Activated naive CD8-positive, alpha-beta T cell treated with anti-CD3 and anti-CD28 coated beads for 36 hours (primary cell): ENCODE measurements around the gene DLK1. TPM values are rescaled to one million over a fixed set of nuclear protein-coding genes. Genes with fewer than 3 reads are reported as not detected.

Source experiments
- DNase-seq: peaks from one replicate; pipeline ENCODE4 v3.0.0; 2021
- H3K27ac Mint-ChIP-seq: one replicate; pipeline ENCODE4 v1.8.0; 2022; ENCODE audit warnings: mild to moderate bottlenecking, moderate library complexity, mixed read lengths
- H3K27me3 Mint-ChIP-seq: one replicate; pipeline ENCODE4 v1.8.0; 2022; ENCODE audit warnings: mild to moderate bottlenecking, mixed read lengths
- H3K36me3 Mint-ChIP-seq: one replicate; pipeline ENCODE4 v1.8.0; 2021; ENCODE audit warnings: mild to moderate bottlenecking, mixed read lengths
- H3K4me1 Mint-ChIP-seq: one replicate; pipeline ENCODE4 v1.8.0; 2021; ENCODE audit warnings: mixed read lengths
- H3K4me3 Mint-ChIP-seq: one replicate; pipeline ENCODE4 v1.8.0; 2022; ENCODE audit warnings: mild to moderate bottlenecking, moderate library complexity, mixed read lengths
- H3K9me3 Mint-ChIP-seq: one replicate; pipeline ENCODE4 v1.8.0; 2022; ENCODE audit warnings: mixed read lengths
- total RNA-seq, 2 experiments: library from RNA; stranded (reverse); gene quantifications; one replicate each; pipeline ENCODE4 v1.2.3, GENCODE V29; 2021

Gene DLK1
- total RNA-seq, 2 experiments from 2014 or later, result not detected

- H3K36me3 Mint-ChIP-seq, result no peaks in the 10 kb centered on the region
These were observed 21.0 kb downstream of the DLK1 start for GRCh38 chr14:100747736-100748135.

GRCh38 chr14:100748403-100748802 is 21.7 kb downstream of the DLK1 start:
- Mint-ChIP-seq H3K27me3 (peaks cover 15% of the 10 kb centered on the region), H3K27ac (no peak overlapping the region), H3K4me1 (no peaks in the 10 kb centered on the region), H3K9me3 (no peaks in the 10 kb centered on the region), H3K36me3 (no peaks in the 10 kb centered on the region), H3K4me3 (no peak overlapping the region)
- DNase-seq, result no peak

More at GRCh38 chr14:100747736-100748135, 21.0 kb downstream of the DLK1 start:
- peaks cover 11% of the 10 kb centered on the region for H3K27me3 Mint-ChIP-seq
- no peaks in the 10 kb centered on the region for H3K9me3 Mint-ChIP-seq
- no peak overlapping the region for H3K4me3 Mint-ChIP-seq
- H3K4me1 Mint-ChIP-seq, result no peaks in the 10 kb centered on the region
- DNase-seq, result no peak
- H3K27ac Mint-ChIP-seq, result no peak overlapping the region

GRCh38 chr14:100748944-100749343 is 22.3 kb downstream of the DLK1 start:
- DNase-seq, result no peak
- Mint-ChIP-seq H3K36me3 (no peaks in the 10 kb centered on the region), H3K9me3 (no peaks in the 10 kb centered on the region), H3K4me1 (no peaks in the 10 kb centered on the region), H3K4me3 (no peak overlapping the region), H3K27me3 (peaks cover 17% of the 10 kb centered on the region), H3K27ac (no peak overlapping the region)

GRCh38 chr14:100749967-100750597 is 23.4 kb downstream of the DLK1 start:
- Mint-ChIP-seq H3K9me3 (no peaks in the 10 kb centered on the region), H3K27me3 (peaks cover 17% of the 10 kb centered on the region), H3K4me3 (no peak overlapping the region), H3K36me3 (no peaks in the 10 kb centered on the region), H3K4me1 (no peaks in the 10 kb centered on the region), H3K27ac (no peak overlapping the region)
- DNase-seq, result no peak

- H3K27me3 Mint-ChIP-seq, result peaks cover 20% of the 10 kb centered on the region
- DNase-seq, result no peak
- H3K9me3 Mint-ChIP-seq, result no peaks in the 10 kb centered on the region
- no peak overlapping the region for H3K27ac Mint-ChIP-seq
- no peaks in the 10 kb centered on the region for H3K4me1 Mint-ChIP-seq
- no peak overlapping the region for H3K4me3 Mint-ChIP-seq
- no peaks in the 10 kb centered on the region for H3K36me3 Mint-ChIP-seq
These were observed 24.3 kb downstream of the DLK1 start for GRCh38 chr14:100750762-100751699.

GRCh38 chr14:100754020-100754419 is 27.3 kb downstream of the DLK1 start:
- no peak for DNase-seq
- no peak overlapping the region for H3K27ac Mint-ChIP-seq
- H3K36me3 Mint-ChIP-seq, result no peaks in the 10 kb centered on the region
- H3K4me3 Mint-ChIP-seq, result no peak overlapping the region
- H3K9me3 Mint-ChIP-seq, result no peaks in the 10 kb centered on the region
- peaks cover 25% of the 10 kb centered on the region for H3K27me3 Mint-ChIP-seq
- no peaks in the 10 kb centered on the region for H3K4me1 Mint-ChIP-seq

- Mint-ChIP-seq H3K27ac (no peak overlapping the region), H3K4me3 (no peak overlapping the region)
These were observed 29.0 kb downstream of the DLK1 start for GRCh38 chr14:100755649-100756048.

GRCh38 chr14:100761481-100761880 is 34.8 kb downstream of the DLK1 start:
- Mint-ChIP-seq H3K36me3 (no peaks in the 10 kb centered on the region), H3K4me3 (no peak overlapping the region), H3K27me3 (peaks cover 15% of the 10 kb centered on the region), H3K27ac (no peak overlapping the region), H3K4me1 (no peaks in the 10 kb centered on the region), H3K9me3 (no peaks in the 10 kb centered on the region)
- DNase-seq, result no peak

More at GRCh38 chr14:100755649-100756048, 29.0 kb downstream of the DLK1 start:
- Mint-ChIP-seq H3K36me3 (no peaks in the 10 kb centered on the region), H3K4me1 (no peaks in the 10 kb centered on the region), H3K9me3 (no peaks in the 10 kb centered on the region), H3K27me3 (peaks cover 29% of the 10 kb centered on the region)
- DNase-seq, result no peak

GRCh38 chr14:100762089-100762515 is 35.4 kb downstream of the DLK1 start:
- no peak overlapping the region for H3K4me3 Mint-ChIP-seq

GRCh38 chr14:100762901-100763300 is 36.2 kb downstream of the DLK1 start:
- H3K27ac Mint-ChIP-seq, result no peak overlapping the region
- no peaks in the 10 kb centered on the region for H3K4me1 Mint-ChIP-seq
- no peaks in the 10 kb centered on the region for H3K9me3 Mint-ChIP-seq
- DNase-seq, result no peak
- no peaks in the 10 kb centered on the region for H3K36me3 Mint-ChIP-seq
- no peak overlapping the region for H3K4me3 Mint-ChIP-seq
- H3K27me3 Mint-ChIP-seq, result peaks cover 15% of the 10 kb centered on the region

More at GRCh38 chr14:100762089-100762515, 35.4 kb downstream of the DLK1 start:
- no peaks in the 10 kb centered on the region for H3K4me1 Mint-ChIP-seq
- no peaks in the 10 kb centered on the region for H3K9me3 Mint-ChIP-seq
- H3K36me3 Mint-ChIP-seq, result no peaks in the 10 kb centered on the region
- DNase-seq, result no peak
- no peak overlapping the region for H3K27ac Mint-ChIP-seq
- H3K27me3 Mint-ChIP-seq, result peaks cover 15% of the 10 kb centered on the region

- H3K36me3 Mint-ChIP-seq, result no peaks in the 10 kb centered on the region
- H3K4me3 Mint-ChIP-seq, result no peak overlapping the region
- H3K4me1 Mint-ChIP-seq, result no peaks in the 10 kb centered on the region
- DNase-seq, result no peak
- no peaks in the 10 kb centered on the region for H3K9me3 Mint-ChIP-seq
- no peak overlapping the region for H3K27ac Mint-ChIP-seq
- H3K27me3 Mint-ChIP-seq, result peaks cover 7% of the 10 kb centered on the region
These were observed 37.9 kb downstream of the DLK1 start for GRCh38 chr14:100764471-100765115.

- Mint-ChIP-seq H3K27ac (no peak overlapping the region), H3K4me3 (no peak overlapping the region), H3K27me3 (peaks cover 7% of the 10 kb centered on the region), H3K4me1 (no peaks in the 10 kb centered on the region), H3K9me3 (no peaks in the 10 kb centered on the region), H3K36me3 (no peaks in the 10 kb centered on the region)
- no peak for DNase-seq
These were observed 38.6 kb downstream of the DLK1 start for GRCh38 chr14:100765296-100765695.

GRCh38 chr14:100765991-100766390 is 39.3 kb downstream of the DLK1 start:
- Mint-ChIP-seq H3K4me3 (no peak overlapping the region), H3K9me3 (no peaks in the 10 kb centered on the region), H3K36me3 (no peaks in the 10 kb centered on the region), H3K4me1 (no peaks in the 10 kb centered on the region), H3K27ac (no peak overlapping the region), H3K27me3 (peaks cover 7% of the 10 kb centered on the region)
- DNase-seq, result no peak

- no peak for DNase-seq
- H3K4me3 Mint-ChIP-seq, result no peak overlapping the region
- H3K27ac Mint-ChIP-seq, result no peak overlapping the region
- H3K4me1 Mint-ChIP-seq, result no peaks in the 10 kb centered on the region
- no peaks in the 10 kb centered on the region for H3K9me3 Mint-ChIP-seq
- H3K36me3 Mint-ChIP-seq, result no peaks in the 10 kb centered on the region
- H3K27me3 Mint-ChIP-seq, result peaks cover 2% of the 10 kb centered on the region
These were observed 40.5 kb downstream of the DLK1 start for GRCh38 chr14:100767003-100767787.
